Fibroblast of skin of back (primary cell): Measurements from ENCODE around the gene PLXDC1.
"Not testable (repeated sequence)": the region's sequence is repeated elsewhere in the genome, so short reads cannot be mapped to it uniquely, and the experiment has no call there.

ENCODE experiments used
- DNase-seq: peaks from one replicate; pipeline ENCODE4 v3.0.0-alpha.2; 2013

The PLXDC1 gene

GRCh38 chr17:39058524-39058923 lies 92.9 kb downstream of the PLXDC1 start:
- no peak for DNase-seq

GRCh38 chr17:39057701-39058206 lies 93.7 kb downstream of the PLXDC1 start:
- no peak for DNase-seq

GRCh38 chr17:39054111-39054645 lies 97.3 kb downstream of the PLXDC1 start:
- no peak for DNase-seq

GRCh38 chr17:39052423-39052822 lies 99.0 kb downstream of the PLXDC1 start:
- not testable (repeated sequence) for DNase-seq

GRCh38 chr17:39051001-39051585 lies 100.3 kb downstream of the PLXDC1 start:
- DNase-seq = no peak

GRCh38 chr17:39045948-39046679 lies 105.3 kb downstream of the PLXDC1 start:
- no peak for DNase-seq

- DNase-seq = no peak
Observed at GRCh38 chr17:39036009-39036408, 115.4 kb downstream of the PLXDC1 start.

GRCh38 chr17:39035578-39035977 lies 115.9 kb downstream of the PLXDC1 start:
- not testable (repeated sequence) for DNase-seq

GRCh38 chr17:39028690-39029089 lies 122.7 kb downstream of the PLXDC1 start:
- no peak for DNase-seq

- DNase-seq = no peak
Observed at GRCh38 chr17:39027455-39028035, 123.9 kb downstream of the PLXDC1 start.

- no peak for DNase-seq
Observed at GRCh38 chr17:39026980-39027451, 124.4 kb downstream of the PLXDC1 start.

GRCh38 chr17:39026346-39026745 lies 125.1 kb downstream of the PLXDC1 start:
- DNase-seq = not testable (repeated sequence)

- DNase-seq = no peak
Observed at GRCh38 chr17:39022924-39023323, 128.5 kb downstream of the PLXDC1 start.

- DNase-seq = not testable (repeated sequence)
Observed at GRCh38 chr17:39020037-39020436, 131.4 kb downstream of the PLXDC1 start.

- no peak for DNase-seq
Observed at GRCh38 chr17:39018267-39019134, 132.9 kb downstream of the PLXDC1 start.

- no peak for DNase-seq
Observed at GRCh38 chr17:39016193-39017153, 135.0 kb downstream of the PLXDC1 start.

GRCh38 chr17:39015546-39015935 lies 135.9 kb downstream of the PLXDC1 start:
- no peak for DNase-seq

GRCh38 chr17:39014795-39015545 lies 136.5 kb downstream of the PLXDC1 start:
- no peak for DNase-seq

- DNase-seq = peak; percentile 76
Observed at GRCh38 chr17:39014044-39014794, 137.2 kb downstream of the PLXDC1 start.
